ENCODE measurements around the gene ACTL8.

Gene ACTL8

DNA sequence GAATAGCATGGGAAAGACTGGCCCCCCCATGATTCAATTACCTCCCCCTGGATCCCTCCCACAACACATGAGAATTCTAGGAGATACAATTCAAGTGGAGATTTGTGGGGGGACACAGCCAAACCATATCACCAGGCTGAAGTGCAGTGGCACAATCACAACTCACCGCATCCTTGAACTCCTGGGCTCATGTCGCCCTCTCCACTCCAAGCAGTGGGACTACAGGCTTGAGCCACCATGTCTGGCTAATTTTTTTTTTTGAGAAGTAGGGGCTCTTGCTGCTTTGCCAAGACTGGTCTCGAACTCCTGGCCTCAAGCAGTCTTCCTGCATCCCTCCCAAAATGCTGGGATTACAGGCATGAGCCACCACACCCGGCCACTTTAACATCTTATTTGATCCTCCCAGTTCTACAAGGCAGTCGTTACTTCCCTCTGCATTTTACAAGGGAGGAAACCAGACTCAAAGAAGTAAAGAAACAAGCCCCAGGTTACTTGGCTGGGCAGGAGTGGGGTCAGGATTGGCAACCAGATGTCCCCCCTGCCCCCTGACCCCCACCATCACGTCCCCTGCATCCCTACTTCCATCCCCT lies 26.9 kb upstream of the ACTL8 start:
- H3K27ac ChIP-seq: no peak overlapping the region
- TF ChIP-seq CTCF (conservative IDR thresholded peaks at IDR 0.05): no peak

DNA sequence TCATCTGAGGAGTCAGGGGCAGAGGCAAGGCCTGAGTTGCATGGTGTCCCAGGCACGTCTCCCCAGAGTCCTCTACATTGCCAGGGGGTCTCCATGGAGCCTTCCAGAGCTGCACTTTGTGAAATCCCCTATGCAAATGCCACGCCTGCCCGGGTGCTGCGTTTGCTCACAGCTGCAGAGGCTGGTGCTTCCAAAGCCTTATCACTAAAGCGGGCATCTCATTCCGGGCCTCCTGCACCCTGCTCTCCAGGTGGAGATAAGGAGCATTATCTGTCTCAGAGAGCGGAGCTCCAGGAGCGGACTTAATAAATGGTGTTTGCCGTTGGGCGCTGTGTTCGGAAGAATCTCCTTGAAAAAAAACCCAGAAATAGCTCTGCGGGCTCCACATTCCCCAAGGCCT lies 25.9 kb upstream of the ACTL8 start:
- H3K27ac ChIP-seq: no peak overlapping the region
- no peak for TF ChIP-seq CTCF (conservative IDR thresholded peaks at IDR 0.05)

GRCh38 chr1:17729909-17730308 lies 25.2 kb upstream of the ACTL8 start:
- no peak for TF ChIP-seq CTCF (conservative IDR thresholded peaks at IDR 0.05)
- no peak overlapping the region for H3K27ac ChIP-seq

GRCh38 chr1:17731460-17731859 lies 23.7 kb upstream of the ACTL8 start:
- no peak for TF ChIP-seq CTCF (conservative IDR thresholded peaks at IDR 0.05)
- no peak overlapping the region for H3K27ac ChIP-seq

DNA sequence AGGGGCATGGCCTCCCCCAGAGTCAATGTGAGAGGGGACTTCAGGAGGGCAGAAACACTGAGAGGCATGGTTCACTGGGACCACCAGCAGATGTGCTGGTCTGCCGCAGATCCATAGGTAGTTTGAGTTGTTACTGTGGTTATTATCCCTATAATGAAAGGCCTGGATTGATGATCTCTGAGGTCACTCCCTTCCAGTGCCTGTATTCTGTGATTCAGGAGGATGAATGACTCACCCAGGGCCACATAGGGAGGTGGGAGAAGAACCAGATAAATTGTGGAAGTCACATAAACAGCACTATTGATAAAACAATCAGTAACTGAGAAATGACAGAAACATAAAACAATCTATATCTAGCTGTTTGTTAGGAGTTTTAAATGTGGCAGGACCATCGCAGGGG lies 22.7 kb upstream of the ACTL8 start:
- TF ChIP-seq CTCF (conservative IDR thresholded peaks at IDR 0.05): no peak
- H3K27ac ChIP-seq: no peak overlapping the region

- no peak for TF ChIP-seq CTCF (conservative IDR thresholded peaks at IDR 0.05)
- no peak overlapping the region for H3K27ac ChIP-seq
These were observed 21.5 kb upstream of the ACTL8 start for GRCh38 chr1:17733661-17734060.

- TF ChIP-seq CTCF (conservative IDR thresholded peaks at IDR 0.05): no peak
- H3K27ac ChIP-seq: no peak overlapping the region
These were observed 20.5 kb upstream of the ACTL8 start for GRCh38 chr1:17734609-17735008.
